GM19351 (cell line): ENCODE measurements around the gene SEMA4D.
"Not testable (repeated sequence)": the region's sequence is repeated elsewhere in the genome, so short reads cannot be mapped to it uniquely, and the experiment has no call there.

Experiments
- ATAC-seq: cut with Tn5 transposase; IDR thresholded peaks from one replicate; pipeline ENCODE4 v1.9.1; 2021; ENCODE audit warnings: mild to moderate bottlenecking, moderate library complexity; ENCODE audit not compliant: unreplicated experiment

Gene SEMA4D

DNA sequence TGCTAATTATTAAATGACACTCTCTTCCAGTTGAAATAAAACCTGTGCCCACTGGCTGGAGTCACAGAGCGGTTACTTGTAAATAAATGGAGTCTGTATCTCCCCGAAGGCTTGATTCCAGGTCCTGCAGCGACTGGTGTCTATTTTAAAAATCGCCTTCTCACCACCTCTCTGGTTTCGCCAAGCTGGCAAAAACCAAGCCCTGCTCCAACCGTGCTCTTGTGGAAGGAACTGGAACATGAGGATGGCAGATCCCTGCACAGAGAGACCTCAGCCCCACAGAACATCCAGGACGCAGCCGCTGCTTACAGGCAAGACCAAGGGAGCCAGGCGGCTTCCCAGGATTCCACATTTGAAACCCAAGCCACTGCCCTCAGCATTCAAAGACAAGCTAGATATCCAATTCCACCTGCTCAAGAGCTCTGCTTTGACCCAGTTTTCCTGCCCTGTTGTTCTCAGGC, 15.0 kb downstream of the SEMA4D start:
- no peak for ATAC-seq

- no peak for ATAC-seq
Measured at GRCh38 chr9:89482056-89482851, 15.7 kb downstream of the SEMA4D start.

GRCh38 chr9:89481538-89481915, 16.4 kb downstream of the SEMA4D start:
- ATAC-seq = no peak

DNA sequence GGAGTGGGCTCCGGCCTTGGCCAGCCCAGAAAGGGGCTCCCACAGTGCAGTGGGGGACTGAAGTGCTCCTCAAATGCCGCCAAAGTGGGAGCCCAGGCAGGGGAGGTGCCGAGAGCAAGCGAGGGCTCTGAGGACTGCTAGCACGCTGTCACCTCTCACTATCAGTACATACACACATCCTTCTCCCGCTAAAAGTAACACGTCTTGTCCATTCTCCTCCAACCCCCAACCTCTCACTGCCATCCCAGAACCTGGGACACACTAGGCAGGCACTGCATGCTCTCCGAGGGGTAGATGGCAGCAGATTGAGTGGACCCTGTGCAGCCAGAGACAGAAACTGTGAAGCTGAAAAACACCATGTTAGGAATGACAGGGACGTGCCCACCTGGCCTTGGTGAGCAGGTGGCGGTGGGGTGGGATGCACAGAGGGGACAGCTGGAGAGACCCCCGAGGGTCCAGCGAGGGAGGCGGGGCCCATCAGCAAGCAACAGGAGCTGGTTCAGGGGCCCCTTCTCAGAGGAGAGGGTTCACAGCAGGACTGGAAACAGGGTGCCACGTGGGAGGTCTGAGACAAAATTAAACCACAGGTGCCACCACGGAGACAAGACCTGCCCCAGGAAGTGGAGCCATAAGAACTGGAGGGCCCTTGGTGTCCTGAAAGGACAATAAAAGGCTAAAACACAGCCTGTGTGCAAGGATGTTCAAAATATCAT, 16.9 kb downstream of the SEMA4D start:
- no peak for ATAC-seq

- not testable (repeated sequence) for ATAC-seq
Measured at GRCh38 chr9:89480372-89480771, 17.5 kb downstream of the SEMA4D start.

- ATAC-seq = not testable (repeated sequence)
Measured at GRCh38 chr9:89479669-89480011, 18.3 kb downstream of the SEMA4D start.

- ATAC-seq = no peak
Measured at GRCh38 chr9:89478821-89479668, 18.9 kb downstream of the SEMA4D start.

DNA sequence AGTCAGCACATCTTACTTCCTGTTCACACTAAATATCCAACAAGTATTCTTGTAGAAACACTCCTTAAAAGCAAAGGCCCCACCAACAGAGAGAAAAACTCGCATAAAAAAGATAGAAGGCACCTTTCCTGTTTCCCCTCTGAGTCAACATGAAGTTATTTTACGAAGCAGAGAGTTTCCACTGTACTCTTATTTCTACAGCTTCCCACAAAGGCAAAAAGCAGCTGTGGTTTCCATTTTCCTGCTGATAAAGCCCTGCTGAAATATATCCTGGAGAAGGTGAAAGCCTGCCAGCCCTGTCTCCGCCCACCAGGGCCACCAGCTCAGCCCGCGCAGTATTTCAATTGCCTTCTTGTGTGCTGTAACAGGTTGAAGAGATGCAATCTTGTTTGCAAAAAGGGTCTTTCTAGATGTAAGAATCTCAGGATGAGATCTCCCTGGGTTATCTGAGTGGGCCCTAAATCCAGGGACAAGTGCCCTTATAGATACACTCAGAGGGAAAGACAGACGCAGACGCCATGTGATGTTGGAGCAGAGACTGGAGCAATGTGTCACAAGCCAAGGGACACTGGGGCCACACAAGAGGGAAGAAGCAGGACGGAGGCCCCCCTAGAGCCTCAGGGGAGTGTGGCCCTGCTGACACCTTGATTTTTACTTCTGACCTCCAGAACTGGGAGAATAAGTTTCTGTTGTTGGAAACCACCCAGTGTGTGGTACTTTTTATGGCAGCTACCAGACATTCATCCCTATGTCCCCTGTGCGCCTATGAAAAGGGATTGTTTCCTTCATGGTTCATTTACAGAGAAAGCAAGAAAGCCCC, 19.9 kb downstream of the SEMA4D start:
- no peak for ATAC-seq

DNA sequence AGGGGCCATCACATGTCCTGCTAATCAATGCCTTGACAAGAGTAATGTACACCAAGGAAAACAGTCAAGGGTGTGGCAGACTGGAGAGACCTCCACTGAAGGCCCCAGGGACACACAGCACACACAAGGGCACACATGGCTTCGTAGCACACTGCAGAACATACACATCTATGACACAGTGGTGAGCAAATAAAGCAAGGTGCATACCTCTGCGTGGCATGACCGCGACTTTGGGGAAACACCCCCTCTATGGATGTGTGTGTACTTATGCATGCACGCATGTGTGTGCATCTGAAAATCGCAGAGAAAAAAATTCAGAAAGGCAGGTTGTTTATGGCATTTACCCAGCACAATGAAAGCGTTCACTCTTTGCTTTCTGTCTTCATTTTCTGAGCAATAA, 20.5 kb downstream of the SEMA4D start:
- ATAC-seq = no peak

DNA sequence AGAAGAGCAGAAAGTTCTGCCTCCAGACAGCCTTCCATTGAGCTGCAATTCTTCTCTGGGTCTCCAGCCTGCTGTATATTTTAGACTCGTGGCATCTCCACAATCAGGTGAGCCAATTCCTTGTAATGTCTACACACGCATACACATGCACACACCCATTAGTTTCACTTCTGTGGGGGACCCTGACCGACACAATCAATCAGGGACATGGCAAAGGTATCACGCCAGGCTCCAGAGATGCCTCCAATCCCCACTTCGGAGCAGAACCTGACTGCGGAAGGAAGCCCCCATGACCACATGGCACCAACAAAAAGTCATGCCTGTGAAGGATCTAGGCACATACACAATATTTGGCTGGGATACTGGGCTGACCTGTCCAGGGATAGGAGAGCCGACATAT, 21.4 kb downstream of the SEMA4D start:
- no peak for ATAC-seq

- ATAC-seq = no peak
Measured at GRCh38 chr9:89475891-89476440, 21.9 kb downstream of the SEMA4D start.

DNA sequence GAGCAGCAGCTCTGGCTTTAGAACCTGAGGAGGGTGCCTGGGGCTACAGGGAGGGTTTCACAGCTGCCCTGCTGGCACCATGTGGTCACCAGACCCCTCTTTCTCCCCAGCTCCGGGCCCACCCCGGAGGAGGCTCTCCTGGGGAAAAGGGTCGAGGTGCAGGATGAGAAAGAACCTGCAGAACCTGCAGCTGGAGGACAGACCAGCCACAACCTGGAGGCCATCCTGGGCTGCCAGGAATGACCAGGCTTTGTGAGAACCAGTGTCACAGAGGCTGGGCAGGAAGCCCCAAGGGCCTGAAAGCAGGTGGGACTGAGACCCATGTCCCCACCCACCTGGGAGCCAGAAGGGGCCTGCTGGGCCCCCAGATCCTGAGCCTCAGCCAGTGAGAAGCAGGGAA, 23.0 kb downstream of the SEMA4D start:
- ATAC-seq = no peak

DNA sequence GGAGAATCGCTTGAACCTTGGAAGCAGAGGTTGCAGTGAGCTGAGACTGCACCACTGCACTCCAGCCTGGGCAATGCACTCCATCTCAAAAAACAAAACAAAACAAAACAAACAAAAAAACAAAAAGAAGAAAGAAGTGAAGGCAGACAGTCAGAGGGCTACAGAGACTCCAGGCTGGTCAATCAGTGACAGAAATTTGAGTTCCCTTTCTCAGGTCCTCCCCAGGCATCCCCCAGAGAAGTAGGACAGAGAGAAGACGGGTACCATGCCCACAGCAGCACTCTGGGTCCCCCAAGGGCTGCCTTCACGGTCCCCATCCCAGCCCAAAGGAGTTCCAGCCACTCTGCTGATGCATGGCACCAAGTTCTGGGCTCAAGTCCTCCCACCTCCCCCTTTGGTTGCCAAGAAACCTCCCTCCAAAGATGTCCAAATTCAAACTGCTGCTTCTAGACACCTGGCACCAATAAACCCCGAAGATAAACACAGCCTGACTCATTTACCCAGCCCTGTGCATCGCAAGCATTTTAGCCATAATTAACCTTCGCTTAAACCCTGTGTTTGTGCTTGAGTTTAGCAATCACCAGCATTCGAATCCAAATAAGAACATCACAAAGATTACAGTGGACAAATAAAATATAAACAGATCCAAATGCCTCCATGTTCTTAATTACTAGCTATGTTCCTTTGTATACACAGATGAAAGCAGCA, 24.0 kb downstream of the SEMA4D start:
- ATAC-seq = no peak

DNA sequence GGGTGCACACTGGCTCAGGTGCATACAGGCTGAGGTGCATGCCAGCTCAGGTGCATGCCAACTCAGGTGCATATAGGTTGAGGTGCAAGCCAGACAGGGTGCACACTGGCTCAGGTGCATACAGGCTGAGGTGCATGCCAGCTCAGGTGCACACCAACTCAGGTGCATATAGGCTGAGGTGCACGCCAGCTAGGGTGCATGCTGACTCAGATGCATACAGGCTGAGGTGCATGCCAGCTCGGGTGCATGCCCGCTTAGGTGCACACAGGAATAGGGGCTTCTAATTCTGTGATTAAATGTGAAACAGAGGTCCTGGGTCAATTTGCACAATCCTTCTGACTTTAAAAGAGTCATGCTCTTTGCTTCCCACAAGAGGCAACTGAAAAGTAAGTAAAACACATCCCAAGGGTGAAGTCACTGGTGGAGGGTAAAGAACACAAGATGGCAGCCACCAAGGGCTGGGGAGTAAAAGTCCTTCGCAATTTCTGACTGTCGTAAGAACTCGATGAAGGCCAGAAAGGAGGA, 26.1 kb downstream of the SEMA4D start:
- ATAC-seq = not testable (repeated sequence)

DNA sequence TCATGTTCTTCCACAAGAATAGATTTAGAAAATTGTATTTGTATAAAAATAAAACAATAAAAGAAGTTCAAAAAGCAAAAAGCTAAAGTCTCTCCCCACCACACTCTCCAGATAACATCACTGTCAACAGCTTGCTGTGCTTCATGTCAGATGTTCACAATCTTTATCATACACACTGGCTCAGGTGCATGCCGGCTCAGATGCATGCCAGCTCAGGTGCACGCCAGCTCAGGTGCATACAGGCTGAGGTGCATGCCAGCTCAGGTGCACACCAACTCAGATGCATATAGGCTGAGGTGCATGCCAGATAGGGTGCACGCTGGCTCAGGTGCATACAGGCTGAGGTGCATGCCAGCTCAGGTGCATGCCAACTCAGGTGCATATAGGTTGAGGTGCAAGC, 26.5 kb downstream of the SEMA4D start:
- no peak for ATAC-seq

DNA sequence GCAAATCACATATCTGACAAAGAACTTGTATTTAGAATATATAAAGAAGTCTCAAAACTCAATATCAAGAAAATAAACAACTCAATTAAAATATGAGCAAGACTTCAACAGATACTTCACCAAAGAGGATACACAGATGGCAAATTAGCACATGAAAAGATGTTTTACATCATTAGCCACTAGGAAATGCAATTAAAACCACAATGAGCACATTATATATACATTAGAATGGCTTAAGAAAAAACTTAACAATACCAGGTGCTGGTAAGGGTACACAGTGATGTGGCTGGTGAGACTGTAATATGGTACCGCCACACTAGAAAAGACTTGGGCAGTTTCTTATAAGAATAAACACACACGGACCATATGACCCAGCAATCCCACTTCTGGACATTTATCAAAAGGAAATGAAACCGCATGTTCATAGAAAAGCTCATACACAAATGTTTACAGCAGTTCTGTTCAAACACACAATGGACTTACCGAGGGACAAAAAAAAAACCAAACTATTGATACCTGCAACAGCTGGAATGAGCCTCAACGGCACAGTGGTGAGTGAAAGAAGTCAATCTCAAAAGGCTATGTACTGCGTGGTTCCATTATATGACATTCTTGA, 27.6 kb downstream of the SEMA4D start:
- ATAC-seq = no peak

- no peak for ATAC-seq
Measured at GRCh38 chr9:89469003-89469402, 28.9 kb downstream of the SEMA4D start.

DNA sequence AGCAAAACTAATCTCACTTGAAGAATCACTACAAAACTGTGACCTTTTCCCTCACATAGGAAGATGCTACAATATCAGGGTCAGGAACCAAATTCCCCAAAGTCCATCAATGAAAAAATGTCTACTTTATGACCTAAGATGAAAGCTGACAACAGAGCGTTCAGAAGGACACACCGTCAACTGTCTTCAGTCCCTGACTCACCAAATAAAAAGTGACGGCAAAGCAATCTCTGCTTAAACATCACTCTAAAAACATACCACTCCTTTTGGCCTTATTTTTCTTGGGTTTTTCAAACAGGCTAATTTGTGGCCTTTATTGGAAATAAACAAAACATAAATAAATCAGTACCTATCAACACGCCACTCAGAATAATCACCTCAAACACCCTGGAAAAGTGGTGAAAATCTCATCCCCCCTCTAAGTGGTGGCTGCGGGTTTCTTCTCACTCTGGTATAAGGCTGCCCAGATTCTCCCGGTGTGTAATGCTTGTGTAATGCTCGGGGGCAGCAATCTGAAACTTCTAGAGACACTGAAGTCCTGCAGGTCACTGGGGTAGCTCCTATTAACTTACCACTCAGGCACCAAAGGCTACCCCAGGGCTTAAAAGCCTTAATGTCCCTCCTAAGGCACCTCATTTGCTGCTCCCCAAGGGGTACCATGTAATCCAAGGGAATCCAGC, 29.5 kb downstream of the SEMA4D start:
- no peak for ATAC-seq

DNA sequence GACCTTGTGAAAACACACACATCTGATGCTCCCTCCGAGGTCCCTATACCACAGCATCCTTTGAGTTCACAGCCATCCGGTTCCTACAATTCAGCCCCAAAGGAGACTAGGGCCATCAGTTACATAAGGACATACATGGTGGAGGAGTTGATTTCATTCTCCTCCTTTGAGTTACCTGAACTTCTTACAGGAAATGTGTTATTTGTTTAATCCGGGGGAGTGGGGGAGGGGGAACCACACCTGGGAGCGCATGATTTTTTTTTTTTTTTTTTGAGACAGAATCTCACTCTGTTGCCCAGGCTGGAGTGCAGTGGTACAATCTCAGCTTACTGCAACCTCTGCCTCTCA, 30.7 kb downstream of the SEMA4D start:
- ATAC-seq = peak; percentile 21
